GM19452 (cell line): Measurements from ENCODE around the gene TBL1X.

Experiments
- ATAC-seq: cut with Tn5 transposase; IDR thresholded peaks from one replicate; pipeline ENCODE4 v1.9.1; 2021; ENCODE audit not compliant: unreplicated experiment

TBL1X gene

GRCh38 chrX:9690046-9690445, 225.2 kb downstream of the TBL1X start:
- no peak for ATAC-seq

DNA sequence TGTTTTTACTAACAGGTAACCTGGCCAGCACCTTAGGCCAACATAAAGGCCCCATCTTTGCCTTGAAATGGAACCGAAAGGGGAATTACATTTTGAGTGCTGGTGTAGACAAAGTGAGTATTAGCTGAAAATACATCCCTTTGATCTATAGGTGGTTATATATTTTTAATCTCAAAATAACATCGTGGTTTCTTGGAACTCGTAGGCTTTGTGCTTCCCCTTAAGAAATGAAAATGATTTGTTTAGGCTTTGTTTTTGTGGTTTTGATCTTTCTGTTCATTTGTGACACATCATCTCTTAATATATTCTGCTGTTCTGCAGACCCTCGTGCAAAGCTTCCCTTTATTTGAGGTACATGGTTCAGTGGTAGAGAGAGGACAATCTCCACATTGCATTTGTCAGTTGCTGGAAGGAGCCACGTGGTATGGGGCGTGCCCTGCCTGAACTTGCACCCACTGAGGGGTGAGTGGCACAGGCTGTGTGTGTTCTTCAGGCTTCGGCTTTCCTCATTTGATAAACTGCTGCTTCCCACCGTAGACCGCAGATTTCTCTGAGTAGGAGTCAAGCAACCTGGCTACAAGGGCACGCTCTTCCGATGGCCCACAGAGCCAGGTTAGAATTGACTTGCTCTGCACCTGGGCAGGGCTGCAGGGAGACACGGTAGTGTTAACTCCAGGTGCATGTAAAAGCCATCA, 228.6 kb downstream of the TBL1X start:
- ATAC-seq: no peak

- no peak for ATAC-seq
Measured at GRCh38 chrX:9698576-9698975, 233.7 kb downstream of the TBL1X start.

GRCh38 chrX:9700555-9700954, 235.7 kb downstream of the TBL1X start:
- no peak for ATAC-seq

DNA sequence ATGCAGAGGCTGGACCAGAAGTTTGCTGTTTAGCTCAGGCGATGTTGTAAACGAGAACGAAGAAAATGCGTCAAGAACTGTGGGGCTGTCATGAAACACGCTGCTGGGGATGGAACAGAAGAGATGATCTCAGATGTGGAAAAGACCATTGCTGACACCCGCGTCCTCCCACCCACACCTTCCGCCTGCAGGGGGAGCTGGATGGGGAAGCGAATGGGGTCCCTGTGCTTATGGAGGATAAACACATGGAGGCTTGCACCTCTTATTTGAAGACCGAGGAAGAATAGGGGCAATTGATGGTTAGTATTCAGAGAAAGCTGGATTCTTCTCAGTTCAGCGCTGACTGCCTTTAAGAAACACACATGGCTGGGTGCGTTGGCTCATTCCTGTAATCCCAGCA, 236.9 kb downstream of the TBL1X start:
- ATAC-seq: no peak

DNA sequence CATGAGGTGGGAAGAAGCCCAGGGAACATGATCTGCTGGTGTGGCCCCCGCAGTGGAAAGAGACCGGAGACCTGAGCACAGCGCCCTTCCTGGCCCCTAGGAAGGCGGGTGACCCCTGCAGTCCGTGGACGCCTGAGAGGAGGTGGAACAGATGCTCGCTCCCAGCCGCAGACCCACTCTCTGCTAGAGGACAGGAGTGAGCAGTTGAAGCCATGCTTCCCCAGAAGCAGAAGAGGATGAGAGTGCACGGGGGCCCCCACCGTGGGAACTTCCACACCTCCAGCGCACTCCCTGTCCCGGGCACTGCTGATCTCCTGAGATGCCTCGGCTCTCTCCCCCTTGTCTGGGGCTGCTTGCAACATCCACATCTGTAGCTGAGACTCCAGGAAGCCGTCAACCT, 238.5 kb downstream of the TBL1X start:
- ATAC-seq: no peak

- no peak for ATAC-seq
Measured at GRCh38 chrX:9704876-9705465, 240.1 kb downstream of the TBL1X start.

DNA sequence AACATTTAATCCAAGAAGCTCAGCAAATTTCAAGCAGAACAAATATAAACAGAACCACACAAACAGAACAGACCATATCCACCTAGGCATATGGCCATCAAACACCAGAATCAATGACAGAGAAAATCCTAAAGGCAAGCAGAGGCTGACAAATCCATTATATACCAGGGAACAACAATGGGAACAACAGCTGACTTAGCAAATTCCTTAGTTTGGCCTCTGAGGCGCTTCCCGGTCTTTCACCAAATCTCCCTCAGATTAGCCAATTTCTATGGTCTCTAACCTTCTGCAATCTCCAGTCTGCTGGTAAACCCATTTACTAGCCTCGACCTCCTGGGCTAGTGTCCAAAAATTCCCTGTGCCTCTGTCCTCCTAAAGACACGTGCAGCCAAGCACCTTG, 241.6 kb downstream of the TBL1X start:
- ATAC-seq: no peak

DNA sequence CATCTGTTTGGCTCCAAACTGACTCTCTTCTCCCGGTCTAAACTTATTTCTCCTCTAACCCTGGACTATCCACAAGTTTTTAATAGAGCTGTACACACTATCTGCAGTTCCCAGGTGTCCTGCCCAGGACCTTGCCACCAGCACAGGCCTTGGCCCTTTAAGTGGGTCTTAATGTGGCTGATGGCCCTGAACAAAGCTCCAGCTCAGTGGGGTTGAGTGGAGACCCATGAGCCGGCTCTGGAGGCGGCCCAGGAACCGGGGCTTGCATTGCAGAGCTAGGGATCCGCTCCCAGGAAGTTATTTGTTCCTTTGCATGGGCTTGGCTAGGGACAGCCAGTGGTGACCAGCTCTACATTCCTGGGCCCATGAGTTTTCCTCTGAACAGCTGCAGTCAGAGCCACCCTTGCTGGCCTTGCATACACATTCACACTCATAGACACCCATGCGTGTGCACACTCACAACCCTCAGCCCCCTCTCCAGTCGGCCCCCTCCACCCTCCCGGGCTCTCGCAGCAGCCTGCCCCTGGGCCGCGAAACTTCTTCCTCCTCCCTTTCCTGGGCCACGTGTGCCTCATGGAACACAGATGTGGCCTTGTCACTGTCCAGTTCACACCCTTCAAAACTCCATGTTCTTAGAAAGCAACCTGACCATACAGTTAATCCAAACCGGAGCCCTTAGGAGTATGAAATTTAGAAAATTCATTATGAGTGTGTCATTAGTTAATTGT, 242.6 kb downstream of the TBL1X start:
- no peak for ATAC-seq

- ATAC-seq: no peak
Measured at GRCh38 chrX:9708086-9708485, 243.2 kb downstream of the TBL1X start.

- ATAC-seq: peak; percentile 83
Measured at GRCh38 chrX:9708923-9709553, 244.2 kb downstream of the TBL1X start.

DNA sequence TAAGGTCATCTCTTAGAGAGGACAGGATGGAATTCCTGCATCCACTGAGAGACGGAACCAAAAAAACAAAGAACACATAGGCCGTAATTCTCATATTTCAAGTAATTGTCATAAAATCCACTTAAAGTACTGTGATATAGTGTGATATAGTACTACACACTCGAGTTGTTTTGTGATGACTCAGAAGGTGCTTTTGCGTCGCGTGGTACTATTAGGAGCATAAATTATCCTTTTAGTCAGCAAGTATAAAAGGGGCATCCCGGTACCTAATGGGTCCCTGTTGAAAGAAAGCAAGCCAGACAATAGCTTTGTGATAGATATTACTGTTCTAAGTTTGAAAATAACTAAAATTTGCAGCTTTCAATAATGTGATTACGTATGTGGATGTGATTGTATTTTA, 245.5 kb downstream of the TBL1X start:
- no peak for ATAC-seq

DNA sequence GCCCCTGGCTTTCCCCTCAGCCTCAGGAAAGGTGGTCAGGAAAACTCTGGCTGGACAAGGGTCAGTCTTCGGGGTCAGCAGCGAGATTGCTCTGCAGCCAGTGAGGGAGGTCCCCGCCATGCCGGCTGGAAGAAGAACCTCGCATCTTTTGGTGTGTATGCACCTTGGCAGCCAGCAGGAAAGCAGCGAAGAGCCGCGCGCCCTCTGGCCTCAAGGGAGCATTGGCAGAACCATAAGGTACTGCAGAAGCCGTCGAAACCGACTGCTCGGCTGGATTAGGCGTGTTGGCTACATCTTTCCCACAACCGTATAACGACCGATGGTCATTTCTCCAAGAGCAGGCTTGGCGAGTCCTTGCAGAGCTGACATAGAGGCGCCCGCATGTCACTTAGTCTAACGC, 252.5 kb downstream of the TBL1X start:
- no peak for ATAC-seq

DNA sequence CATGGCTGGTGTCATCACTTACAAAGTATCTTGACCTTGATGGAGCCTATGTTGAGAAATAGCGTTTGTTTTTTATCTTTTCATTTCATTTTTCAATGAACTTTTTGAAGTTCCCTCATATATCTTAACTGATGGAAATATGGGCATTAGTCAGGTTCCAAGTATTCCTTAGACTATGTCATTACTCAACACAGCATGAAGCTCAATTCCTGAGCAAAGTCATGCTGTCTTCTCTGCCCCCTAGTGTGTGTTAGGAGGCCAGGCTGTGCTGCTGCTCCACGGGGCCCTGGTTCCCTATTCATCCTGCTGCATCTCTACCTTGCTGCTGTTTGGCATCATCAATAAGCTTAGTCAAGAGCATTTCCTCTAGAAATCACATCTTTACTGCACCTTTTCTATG, 259.9 kb downstream of the TBL1X start:
- ATAC-seq: no peak

GRCh38 chrX:9728261-9728660, 263.4 kb downstream of the TBL1X start:
- ATAC-seq: no peak

DNA sequence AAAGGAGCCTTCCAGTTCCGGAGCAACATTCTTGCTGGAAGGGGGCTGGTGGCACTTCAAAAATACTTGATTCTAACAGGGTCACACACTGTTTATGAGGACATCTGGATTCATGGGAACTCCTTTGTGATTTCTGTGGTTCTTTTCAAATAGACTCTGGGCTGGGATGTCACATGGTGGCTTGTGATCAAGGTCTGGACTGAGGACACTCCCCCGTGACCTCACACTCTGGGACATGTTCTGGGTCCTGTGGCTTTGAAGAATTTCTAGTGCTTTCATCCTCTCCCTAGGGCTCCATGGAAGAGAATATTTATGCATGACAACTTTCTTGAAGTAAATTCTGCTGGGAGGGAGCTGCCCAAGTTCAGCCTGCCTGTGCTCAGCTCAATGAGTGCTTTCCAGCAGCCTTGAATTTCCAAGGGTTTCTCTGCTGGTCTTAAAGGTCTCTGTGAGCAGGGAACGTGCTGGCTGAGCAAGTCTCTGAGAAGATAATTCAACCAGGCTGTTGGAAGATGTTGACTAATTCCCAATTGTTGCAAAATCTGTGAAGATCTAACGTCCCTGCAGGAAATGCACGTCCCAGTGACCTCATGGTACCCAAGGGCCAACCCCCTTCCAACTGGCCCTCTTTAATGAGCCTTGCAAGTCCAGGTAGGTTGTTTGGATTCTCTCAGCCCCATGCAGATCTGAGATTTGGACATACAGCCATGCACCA, 264.5 kb downstream of the TBL1X start:
- no peak for ATAC-seq

- no peak for ATAC-seq
Measured at GRCh38 chrX:9730078-9730477, 265.2 kb downstream of the TBL1X start.

GRCh38 chrX:9730752-9731151, 265.9 kb downstream of the TBL1X start:
- no peak for ATAC-seq

GRCh38 chrX:9737363-9737762, 272.5 kb downstream of the TBL1X start:
- ATAC-seq: no peak

DNA sequence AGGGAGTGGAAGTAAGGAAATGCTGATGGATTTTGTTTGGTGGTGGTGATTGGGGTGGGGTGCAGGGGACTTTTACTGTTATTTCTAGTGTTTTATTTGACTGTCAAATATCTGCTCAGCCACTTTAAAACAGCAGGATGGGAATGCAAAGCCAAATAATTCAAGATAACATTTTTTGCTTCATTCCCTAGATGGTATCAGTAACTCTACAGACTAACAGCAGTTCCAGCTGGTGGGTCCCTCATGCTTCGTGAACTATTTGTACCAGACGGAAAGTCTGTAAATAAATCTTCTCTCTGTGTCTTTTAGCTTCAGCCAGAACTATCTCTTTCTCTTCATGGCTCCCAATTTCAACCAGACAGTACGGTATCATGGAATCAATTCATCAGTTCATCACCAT, 273.3 kb downstream of the TBL1X start:
- ATAC-seq: no peak

- no peak for ATAC-seq
Measured at GRCh38 chrX:9739130-9739529, 274.3 kb downstream of the TBL1X start.
